ENCODE measurements around the gene GPATCH4. TPM values are rescaled to one million over a fixed set of nuclear protein-coding genes. Genes with fewer than 3 reads are reported as not detected.

GPATCH4 gene
- total and polyA plus RNA-seq, 2 donors (not counting 1 experiment from before 2014, with no cell fraction given): 11.3 to 38.3 TPM

DNA sequence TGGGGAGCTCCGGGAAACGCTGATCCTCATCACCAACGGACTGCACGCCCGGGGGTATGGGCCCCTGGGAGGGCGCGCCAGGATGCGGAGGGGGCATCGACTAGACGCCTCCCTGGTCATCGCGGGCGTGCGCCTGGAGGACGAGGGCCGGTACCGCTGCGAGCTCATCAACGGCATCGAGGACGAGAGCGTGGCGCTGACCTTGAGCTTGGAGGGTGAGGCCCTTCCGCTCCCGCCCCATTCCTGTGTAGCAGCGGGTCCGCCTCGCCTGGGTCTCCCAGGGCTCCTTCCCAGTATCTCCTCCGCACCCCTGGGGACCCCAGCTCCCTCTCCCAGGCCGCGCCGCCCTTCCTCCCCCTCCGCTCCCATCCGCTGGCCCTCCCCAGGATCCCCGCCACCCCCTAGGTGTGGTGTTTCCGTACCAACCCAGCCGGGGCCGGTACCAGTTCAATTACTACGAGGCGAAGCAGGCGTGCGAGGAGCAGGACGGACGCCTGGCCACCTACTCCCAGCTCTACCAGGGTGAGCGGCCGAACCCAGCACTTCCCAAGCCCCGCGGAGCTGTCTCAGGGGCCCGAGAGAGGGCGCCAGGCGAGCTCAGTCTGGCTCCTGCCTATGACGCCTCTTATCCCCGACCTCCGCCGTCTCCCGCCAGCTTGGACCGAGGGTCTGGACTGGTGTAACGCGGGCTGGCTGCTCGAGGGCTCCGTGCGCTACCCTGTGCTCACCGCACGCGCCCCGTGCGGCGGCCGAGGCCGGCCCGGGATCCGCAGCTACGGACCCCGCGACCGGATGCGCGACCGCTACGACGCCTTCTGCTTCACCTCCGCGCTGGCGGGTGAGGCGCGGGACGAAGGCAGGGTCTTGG is 22.9 kb upstream of the GPATCH4 start:
- Histone ChIP-seq H3K9ac (ENCODE audit: low read length) (peak overlapping the region; percentile 39), H3K4me3 (ENCODE audit: control extremely low read depth in 1 of 5, extremely low read depth in 1 of 5, insufficient read depth in 1 of 5, low read depth in 2 of 5, low read length in 4 of 5) (peak overlapping the region in 4 of 5 experiments; percentile 31 to 60 (median 47)), H3K4me2 (replicated peaks; ENCODE audit: low read depth, low read length, poor library complexity, severe bottlenecking) (peak overlapping the region; percentile 83), H3K4me1 (ENCODE audit: control insufficient read depth in 2 of 2, insufficient read depth in 2 of 2, low read length in 2 of 2) (peaks cover 22 to 26% of the 10 kb centered on the region in 2 donors), H3K9me3 (ENCODE audit: control extremely low read depth in 1 of 3, control insufficient read depth in 2 of 3, insufficient read depth in 1 of 3, low read length in 2 of 3) (peaks cover 0 to 6% (median 4%) of the 10 kb centered on the region in 3 donors), H3K27me3 (replicated peaks in 1 of 4; ENCODE audit: control extremely low read depth in 1 of 4, control insufficient read depth in 3 of 4, insufficient read depth in 4 of 4, low read length in 3 of 4) (peaks cover 2 to 76% (median 35%) of the 10 kb centered on the region in 4 experiments), H2AFZ (ENCODE audit: insufficient read depth, low read depth, low read length, poor library complexity, severe bottlenecking) (peak overlapping the region; percentile 67), H3K36me3 (replicated peaks in 1 of 2; ENCODE audit: control extremely low read depth in 1 of 2, control insufficient read depth in 1 of 2, extremely low read depth in 1 of 2, insufficient read depth in 2 of 2, low read length in 1 of 2) (no peaks in the 10 kb centered on the region), H4K20me1 (ENCODE audit: control insufficient read depth, insufficient read depth, low read length, poor library complexity, severe bottlenecking) (no peaks in the 10 kb centered on the region), H3K27ac (ENCODE audit: low read length in 2 of 2) (no peak overlapping the region), H3K79me2 (ENCODE audit: control insufficient read depth, insufficient read depth, low read length) (no peaks in the 10 kb centered on the region)
- peaks cover 15% of the 10 kb centered on the region for H3K4me1 Mint-ChIP-seq
- peak overlapping the region; percentile 77 for H3K4me3 Mint-ChIP-seq
- H3K27ac Mint-ChIP-seq: no peak overlapping the region
- WGBS (ENCODE audit: insufficient coverage): 3% methylated on average over 74 of the region's 87 CpGs
- CTCF ChIA-PET: interaction anchor here (0.6 to 12.9 kb wide), 26 partner anchors 10 to 860 kb away, joined by 3 to 173 read pairs (median 6); partner anchors contain the start of genes BCAN, CRABP2, NAXE and NES
- peaks cover 59% of the 10 kb centered on the region for H3K27me3 Mint-ChIP-seq
- H3K9me3 Mint-ChIP-seq (ENCODE audit: insufficient read depth): no peaks in the 10 kb centered on the region
- POLR2A ChIA-PET: interaction anchor here (0.6 kb wide), 1 partner anchor 98 kb away, joined by 5 read pairs; no protein-coding TSS in a partner anchor
- intact Hi-C loops (cut with micrococcal nuclease): loop anchor here (2.0 kb wide), 1 partner anchor 267 kb away; no protein-coding TSS in a partner anchor
- DNase-seq (peak; percentile 69), ATAC-seq (ENCODE audit: low read depth) (peak; percentile 53)
- TF ChIP-seq EZH2 (IDR thresholded peaks at IDR 0.05; ENCODE audit: borderline replicate concordance, insufficient read depth, low read depth, low read length, poor library complexity, severe bottlenecking): no peak
- TF ChIP-seq, protein P1, sequence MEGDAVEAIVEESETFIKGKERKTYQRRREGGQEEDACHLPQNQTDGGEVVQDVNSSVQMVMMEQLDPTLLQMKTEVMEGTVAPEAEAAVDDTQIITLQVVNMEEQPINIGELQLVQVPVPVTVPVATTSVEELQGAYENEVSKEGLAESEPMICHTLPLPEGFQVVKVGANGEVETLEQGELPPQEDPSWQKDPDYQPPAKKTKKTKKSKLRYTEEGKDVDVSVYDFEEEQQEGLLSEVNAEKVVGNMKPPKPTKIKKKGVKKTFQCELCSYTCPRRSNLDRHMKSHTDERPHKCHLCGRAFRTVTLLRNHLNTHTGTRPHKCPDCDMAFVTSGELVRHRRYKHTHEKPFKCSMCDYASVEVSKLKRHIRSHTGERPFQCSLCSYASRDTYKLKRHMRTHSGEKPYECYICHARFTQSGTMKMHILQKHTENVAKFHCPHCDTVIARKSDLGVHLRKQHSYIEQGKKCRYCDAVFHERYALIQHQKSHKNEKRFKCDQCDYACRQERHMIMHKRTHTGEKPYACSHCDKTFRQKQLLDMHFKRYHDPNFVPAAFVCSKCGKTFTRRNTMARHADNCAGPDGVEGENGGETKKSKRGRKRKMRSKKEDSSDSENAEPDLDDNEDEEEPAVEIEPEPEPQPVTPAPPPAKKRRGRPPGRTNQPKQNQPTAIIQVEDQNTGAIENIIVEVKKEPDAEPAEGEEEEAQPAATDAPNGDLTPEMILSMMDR (IDR thresholded peaks at IDR 0.05): peak; percentile 52
